Vein endothelial cell (primary cell): ENCODE measurements around the gene UCP3. TPM values are rescaled to one million over a fixed set of nuclear protein-coding genes. Genes with fewer than 3 reads are reported as not detected.

Source experiments
- total RNA-seq: library from RNA; depleted of rRNA; stranded (reverse); fragments of >200 nt; gene quantifications from 2 replicates; pipeline ENCODE4 v1.2.3, GENCODE V29; 2012

The UCP3 gene, protein sequence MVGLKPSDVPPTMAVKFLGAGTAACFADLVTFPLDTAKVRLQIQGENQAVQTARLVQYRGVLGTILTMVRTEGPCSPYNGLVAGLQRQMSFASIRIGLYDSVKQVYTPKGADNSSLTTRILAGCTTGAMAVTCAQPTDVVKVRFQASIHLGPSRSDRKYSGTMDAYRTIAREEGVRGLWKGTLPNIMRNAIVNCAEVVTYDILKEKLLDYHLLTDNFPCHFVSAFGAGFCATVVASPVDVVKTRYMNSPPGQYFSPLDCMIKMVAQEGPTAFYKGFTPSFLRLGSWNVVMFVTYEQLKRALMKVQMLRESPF
- 0.33 and 0.67 TPM in 2 replicates for total RNA-seq

GRCh38 chr11:74008373-74009229 lies at the start of gene UCP3:
Gene UCP3 (minus strand): TSS chr11:74009085. CDS start chr11:74007042, 2,043 bp downstream.

GRCh38 chr11:73982595-73982989 lies 26.3 kb downstream of the UCP3 start, which contains the start of gene UCP2:
Gene UCP2 (minus strand): TSS chr11:73982843. CDS start chr11:73978378, 4,465 bp downstream.

DNA sequence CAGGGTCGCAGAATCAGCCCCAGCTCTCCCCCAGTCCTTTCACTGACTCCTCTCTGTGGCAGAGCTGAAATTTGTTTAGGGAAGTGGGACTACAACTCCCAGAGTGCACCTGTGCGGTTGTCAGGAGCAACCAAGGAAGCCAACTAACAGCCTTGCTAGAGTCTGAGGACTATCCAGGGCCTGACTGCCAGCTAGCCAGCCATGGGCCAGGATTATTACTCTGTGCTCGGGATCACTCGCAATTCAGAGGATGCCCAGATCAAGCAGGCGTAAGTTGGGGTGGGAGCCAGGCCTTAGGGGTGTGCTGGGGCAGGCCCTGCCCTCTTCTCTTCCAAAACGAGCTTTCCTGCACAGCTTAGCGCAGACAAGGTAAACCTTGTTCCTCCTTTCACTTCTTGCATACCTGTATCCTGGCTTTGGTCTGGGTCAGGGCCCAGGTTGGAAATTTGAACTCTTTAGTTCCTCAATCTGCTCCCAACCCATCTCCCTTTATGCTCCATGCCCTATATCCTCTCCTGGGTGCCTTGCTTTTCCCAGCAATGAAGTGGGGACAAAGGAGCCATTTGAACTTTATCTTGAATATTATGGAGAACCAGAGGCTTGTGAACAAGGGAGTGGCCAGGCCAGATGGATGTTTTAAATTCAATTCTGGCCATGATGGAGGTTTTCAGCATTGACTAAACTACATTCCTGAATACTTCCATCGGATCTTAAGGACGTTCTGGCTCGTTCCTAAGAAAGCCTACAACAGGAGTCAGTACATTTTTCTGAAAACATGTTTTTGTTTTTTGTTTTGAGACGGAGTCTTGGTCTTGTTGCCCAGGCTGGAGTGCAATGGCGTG lies 57.8 kb downstream of the UCP3 start, which contains the start of gene DNAJB13:
DNAJB13 (plus strand) TSS at position 158 of the 842 bp plus-strand sequence; CDS start at position 202, 44 bp downstream.

Other genes with a start within 250 kb of the UCP3 start
- gene RAB6A, start 248.0 kb downstream of the UCP3 start, total RNA-seq: 125 and 179 TPM in 2 replicates
- gene MRPL48, start 221.2 kb downstream of the UCP3 start, total RNA-seq: 23.8 and 24.0 TPM in 2 replicates
- 72.1 and 73.5 TPM in 2 replicates for gene COA4, start 132.2 kb downstream of the UCP3 start, total RNA-seq
- 5.9 and 7.9 TPM in 2 replicates for gene PAAF1, start 132.1 kb downstream of the UCP3 start, total RNA-seq
- gene DNAJB13, start 58.1 kb downstream of the UCP3 start, total RNA-seq: not detected in 2 replicates
- under 0.01 and 4.2 TPM in 2 replicates for gene UCP2, start 26.2 kb downstream of the UCP3 start, total RNA-seq
- gene C2CD3, start 161.9 kb upstream of the UCP3 start, total RNA-seq: 18.4 and 22.9 TPM in 2 replicates
- 19.3 and 26.5 TPM in 2 replicates for gene PPME1, start 162.2 kb upstream of the UCP3 start, total RNA-seq